GM19395 (cell line): ENCODE measurements around the gene ACACA.
"Not testable (repeated sequence)": the region's sequence is repeated elsewhere in the genome, so short reads cannot be mapped to it uniquely, and the experiment has no call there.

Experiments used
- ATAC-seq: cut with Tn5 transposase; IDR thresholded peaks from one replicate; pipeline ENCODE4 v1.9.1; 2021; ENCODE audit warnings: mild to moderate bottlenecking, moderate library complexity; ENCODE audit not compliant: unreplicated experiment

ACACA gene

DNA sequence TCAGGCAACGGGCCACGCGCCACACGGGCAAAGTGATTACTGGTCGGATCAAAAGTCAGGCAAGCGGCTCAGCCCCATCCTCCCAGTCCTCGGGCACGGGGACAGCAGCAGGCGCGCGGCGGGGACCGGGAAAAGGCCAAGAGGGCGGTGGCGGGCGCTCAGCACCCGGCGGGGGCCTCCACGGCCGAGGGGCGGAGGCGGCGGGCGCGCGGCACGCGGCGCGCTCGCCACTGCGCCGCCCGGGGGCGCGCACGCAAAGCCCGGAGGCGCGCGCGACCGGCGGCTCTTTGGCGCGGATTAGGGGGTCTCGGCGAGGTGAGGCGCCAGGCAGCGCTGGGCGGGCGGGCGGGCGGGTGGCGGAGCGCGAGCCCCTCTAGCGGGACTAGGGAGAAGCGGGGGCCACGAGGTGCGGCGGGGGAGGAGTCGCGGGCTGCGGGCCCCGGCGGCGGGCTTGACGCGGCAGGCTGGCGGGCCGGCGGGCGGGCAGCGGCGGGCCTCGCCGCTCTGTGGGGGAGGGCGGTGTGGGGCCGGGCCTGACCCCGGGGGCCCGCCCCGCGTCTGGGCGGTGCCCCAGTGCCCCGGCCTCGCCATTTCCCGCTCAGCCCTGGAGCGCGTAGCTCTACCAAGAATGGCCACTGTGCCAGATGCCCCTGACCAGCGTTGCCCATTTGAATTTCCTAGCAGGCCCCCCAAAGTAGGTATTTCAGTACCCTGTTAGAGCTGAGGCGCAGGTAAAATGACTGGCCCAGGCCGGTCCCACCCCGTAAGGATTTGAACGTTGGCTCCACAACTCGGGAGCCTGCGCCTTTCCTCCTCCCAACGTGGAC is at the start of gene ACACA, which contains the start of gene TADA2A:
Gene ACACA, minus strand, starts transcription at position 202 of the 827 bp plus-strand sequence. CDS start 537 bp downstream, outside the sequence.
Gene TADA2A, plus strand, starts transcription at position 252 of the 827 bp plus-strand sequence. CDS start 4,480 bp downstream, outside the sequence.
- peak; percentile 79 for ATAC-seq

DNA sequence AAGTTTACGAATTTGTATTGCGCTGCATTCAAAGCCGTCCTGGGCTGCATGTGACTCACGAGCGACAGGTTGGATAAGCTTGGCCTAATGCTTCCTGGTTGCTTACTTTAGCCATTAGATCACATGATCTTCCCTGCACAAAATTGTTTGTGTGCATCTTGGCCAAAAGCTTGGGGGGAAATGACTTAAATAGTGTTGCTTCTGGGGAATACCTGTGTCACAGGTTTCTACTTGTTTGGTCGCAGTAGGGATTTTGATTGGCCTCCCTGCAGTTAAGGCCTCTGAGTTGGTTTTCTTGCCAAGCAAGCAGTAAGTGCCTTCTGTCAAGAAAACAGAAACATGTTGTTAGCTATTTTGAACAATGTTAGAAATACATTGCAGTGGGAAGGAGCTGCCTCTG is 43.5 kb upstream of the ACACA start:
- no peak for ATAC-seq

DNA sequence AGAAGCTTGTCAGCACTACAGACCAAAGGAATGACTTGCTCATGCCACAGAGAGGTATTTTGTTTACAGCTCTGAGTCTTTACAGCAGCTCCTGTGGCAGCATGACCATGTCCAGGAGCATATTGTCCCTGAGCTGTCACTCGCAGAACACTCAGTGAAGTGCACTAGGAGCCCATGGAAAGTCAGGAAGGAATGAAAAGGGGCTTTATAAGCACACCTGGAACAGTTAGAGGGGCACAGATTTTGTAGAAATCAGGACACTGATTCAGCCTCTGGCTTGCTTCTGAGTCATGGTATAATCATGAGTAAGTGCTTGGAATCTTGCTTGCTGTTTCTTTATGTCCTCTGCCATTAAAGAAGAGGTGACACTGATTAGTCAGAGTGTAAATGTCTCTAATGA is 41.0 kb upstream of the ACACA start:
- ATAC-seq: no peak

DNA sequence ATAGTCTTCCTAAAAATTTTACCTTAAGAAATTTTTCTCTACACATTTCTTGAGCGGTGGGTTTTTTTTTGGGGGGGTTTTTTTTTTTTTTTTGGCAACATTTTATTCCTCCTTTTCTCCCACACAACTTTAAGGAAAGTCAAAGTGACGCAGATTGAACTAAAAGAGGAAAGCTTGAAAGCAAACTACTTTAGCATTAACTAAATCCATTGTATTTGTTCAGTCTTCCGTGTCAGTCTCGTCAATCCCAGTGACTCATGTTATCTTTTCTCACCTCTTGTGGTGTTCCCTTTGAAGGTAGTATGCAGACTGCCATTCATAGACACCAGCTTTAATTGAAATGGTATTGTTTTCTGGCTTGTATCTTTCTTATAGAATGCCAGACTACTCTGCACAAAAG is 39.4 kb upstream of the ACACA start:
- ATAC-seq: no peak

DNA sequence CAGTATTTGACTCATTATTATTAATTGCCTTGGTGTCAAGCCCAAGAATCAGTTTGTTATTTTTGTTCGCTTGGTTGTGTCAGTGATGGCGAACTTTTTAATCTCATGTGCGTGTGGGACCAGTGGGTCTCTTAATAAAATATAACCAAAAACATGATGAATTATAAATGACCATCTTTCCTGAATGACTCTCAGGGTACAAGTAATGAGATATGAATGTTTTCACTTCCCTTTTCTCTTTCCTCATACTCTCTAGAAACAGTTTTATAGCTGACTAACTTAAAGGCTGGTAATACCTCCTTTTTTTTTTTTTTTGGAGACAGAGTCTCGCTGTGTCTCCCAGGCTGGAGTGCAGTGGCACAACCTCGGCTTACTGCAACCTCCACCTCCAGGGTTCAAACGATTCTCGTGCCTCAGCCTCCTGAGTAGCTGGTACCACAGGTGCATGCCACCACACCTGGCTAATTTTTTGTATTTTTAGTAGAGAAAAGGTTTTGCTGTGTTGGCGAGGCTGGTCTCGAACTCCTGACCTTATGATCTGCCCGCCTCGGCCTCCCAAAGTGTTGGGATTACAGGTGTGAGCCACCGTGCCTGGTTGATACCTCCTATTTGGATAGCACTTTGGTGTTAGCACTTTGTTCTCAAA is 34.9 kb upstream of the ACACA start:
- ATAC-seq: not testable (repeated sequence)

DNA sequence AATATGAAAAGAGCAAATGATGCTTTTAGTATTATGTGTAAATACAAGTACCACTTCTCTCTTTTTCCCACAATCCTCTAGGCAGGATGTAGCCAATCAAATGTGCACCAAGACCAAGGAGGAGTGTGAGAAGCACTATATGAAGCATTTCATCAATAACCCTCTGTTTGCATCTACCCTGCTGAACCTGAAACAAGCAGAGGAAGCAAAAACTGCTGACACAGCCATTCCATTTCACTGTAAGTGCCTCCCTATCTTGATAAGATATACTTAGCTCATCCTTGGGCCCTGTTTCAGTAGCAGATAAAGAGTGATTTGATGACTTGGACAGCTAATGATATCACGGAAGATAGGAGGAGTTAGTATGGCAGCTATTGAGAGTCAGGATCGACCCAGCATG is 33.8 kb upstream of the ACACA start:
- no peak for ATAC-seq

DNA sequence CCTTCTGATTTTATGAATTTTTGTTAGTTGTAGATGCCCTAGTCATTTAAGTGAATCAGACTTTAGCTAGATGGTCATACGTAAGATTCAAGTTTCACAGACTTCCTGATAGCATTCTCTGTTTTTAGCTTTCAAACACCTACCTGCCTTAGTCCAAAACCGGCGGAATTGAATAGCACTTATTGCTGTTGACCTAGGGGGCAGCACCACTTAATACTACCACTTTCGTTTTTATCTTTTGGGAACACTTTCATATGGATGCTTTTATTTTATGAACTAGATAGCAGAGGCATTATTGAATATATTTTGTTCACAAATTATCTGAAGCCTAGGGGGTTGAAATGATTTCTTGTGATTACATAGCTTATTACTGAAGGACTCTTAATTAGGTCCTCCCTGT is 31.5 kb upstream of the ACACA start:
- ATAC-seq: no peak

DNA sequence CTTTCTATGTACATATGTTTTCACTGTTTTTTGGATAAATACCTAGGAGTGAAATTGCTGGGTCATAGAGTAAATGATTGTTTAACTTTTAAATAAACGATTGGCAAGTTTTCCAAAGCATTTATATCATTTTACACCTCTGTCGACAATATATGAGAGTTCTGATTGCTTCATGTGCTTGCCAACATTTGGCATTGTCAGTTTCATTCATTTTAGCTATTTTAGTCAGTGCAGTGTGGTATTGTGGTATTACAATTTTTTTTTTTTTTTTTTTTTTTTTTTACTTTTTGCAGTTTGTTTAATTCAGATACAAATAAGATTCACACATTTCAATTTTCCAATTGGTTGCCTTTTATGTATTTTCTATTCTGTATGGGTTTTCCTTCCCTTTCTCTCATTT is 26.0 kb upstream of the ACACA start:
- no peak for ATAC-seq

DNA sequence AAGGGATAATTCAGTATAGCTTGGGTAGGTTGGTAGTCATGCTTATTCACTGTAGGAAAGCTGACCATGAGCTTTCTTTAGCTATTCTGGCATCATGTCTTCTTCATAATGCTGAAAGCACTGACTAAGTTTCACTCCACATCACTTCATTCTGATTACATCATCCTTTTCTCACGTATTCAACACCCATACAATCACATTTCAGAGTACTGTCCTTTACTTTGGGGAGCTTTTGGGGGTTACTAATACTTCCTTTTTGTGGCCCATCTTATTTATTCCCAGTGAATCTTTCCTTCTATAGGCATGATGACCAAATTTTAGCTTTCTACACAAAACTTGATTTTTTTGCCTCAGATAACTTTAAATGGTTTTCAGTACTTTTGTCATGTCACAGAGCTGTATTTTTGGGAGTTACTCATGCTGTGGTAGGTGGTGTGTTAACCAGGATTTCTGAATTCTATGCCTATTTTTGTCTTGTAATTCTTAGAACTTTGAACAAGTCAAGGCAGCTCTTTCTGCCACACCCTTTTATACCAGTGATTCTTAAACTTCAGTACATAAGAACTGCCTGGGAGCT is 23.5 kb upstream of the ACACA start:
- no peak for ATAC-seq

DNA sequence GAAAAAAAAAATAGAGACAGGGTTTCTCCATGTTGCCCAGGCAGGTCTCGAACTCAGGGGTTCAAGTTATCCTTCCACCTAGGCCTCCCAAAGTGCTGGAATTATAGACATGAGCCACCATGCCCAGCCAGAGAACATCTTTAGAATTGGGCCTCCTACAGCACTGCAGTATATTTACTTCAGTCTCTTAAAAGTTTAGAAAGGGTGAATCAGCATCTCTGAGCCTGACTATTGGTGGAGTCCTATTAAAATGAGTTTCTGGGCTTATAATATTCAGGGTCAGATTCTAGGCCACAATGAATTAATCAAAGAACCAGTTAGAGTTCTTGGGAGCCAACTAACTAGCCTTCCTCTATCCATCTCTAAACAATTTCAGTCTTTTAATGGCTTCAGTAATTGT is 22.8 kb upstream of the ACACA start:
- ATAC-seq: no peak

DNA sequence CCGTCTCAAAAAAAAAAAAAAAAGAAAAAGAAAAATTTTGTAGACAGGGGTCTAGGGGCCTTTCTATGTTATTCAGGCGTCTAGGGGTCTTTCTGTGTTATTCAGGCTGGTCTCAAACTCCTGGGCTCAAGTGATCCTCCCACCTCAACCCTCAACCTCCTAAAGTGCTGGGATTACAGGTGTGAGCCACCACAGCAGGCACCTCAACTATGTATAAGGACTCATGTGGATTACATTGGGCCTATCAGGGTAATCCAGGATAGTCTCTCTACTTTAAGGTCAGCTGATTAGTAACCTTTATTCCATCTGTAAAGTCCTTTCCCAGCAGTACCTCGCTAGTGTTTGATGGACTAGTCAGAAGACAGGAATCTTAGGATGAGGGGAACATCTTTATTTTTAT is 22.4 kb upstream of the ACACA start:
- ATAC-seq: no peak

DNA sequence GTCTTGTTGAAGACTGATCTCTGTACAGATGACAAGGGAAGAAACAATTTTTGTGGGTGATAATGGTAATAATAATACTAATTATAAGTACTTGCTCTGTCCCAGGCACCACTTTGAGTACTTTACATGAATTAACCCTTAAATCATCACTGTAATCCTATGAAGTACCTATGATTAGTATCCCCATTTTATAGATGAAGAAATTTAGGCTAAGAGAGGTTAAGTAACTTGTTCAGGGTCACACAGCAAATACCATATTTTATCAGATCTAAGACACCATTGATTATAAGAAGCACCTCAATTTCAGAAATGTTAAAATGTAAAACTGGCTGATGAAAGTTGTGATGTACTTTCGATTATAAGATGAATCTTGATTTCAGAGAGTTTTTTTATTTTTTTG is 18.6 kb upstream of the ACACA start:
- no peak for ATAC-seq

DNA sequence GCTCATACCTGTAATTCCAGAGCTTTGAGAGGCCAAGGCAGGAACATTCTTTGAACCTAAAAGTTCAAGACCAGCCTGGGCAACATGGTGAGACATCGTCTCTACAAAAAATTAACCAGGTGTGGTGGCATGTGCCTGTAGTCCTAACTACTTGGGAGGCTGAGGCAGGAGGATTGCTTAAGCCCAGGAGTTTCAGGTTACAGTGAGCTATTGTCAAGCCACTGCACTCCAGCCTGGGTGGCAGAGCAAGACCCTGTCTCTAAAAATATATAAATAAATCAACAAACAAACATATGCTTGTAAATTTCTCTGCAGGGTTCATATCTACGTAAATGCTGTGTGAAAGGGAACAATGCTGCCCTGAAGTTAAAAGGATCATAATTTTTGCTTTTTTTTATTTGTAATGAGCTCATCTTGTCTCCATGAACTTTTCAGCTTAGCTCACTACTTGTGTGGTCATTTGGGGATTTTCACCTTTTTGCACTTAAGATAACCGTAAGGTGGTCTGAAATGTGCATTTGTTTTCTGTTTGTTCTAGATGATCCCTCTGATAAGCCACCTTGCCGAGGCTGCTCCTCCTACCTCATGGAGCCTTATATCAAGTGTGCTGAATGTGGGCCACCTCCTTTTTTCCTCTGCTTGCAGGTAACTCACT is 16.5 kb upstream of the ACACA start:
- no peak for ATAC-seq

DNA sequence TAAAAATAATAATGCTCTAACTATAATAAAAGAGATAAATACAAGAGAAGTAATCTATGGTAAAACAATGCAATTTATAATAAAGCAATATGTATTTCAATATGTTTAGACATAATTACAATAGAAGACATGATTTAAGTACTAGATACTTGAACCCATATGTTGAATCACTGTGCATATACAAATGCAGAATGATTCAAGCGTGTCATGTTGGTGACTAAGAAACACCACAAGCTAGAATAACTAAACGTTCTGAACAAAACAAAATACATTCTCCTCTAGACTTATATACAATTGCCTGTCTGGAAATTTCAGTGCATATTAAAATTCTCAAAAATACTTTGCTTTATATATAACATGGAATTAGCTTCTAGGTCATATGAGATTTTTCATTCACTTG is 11.2 kb upstream of the ACACA start:
- no peak for ATAC-seq

DNA sequence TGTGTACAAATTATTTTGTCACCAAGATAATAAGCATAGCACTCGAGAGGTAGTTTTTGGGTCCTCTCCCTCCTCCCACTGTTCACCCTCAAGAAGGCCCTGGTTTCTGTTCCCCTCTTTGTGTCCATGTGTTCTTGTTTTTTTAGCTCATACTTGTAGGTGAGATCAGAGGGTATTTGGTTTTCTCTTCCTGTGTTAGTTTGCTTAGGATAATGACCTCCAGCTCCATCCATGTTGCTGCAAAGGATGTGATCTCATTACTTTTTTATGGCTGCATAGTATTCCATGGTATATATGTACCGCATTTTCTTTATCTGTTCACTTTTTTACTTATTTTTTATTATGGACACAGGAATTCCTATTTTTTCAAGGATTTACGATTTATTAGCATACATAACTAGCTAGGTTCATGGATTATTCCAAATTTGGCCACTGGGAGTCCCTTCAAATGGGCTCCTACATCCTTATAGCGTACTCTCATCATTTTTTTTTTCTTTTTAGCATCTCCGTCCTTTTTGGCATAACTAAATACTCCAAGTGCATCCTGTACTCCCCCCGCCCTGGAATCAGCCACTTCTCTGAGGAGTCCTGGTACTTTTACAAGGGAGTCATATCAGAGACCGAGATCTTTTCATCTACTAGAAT is 7.4 kb upstream of the ACACA start:
- ATAC-seq: no peak

DNA sequence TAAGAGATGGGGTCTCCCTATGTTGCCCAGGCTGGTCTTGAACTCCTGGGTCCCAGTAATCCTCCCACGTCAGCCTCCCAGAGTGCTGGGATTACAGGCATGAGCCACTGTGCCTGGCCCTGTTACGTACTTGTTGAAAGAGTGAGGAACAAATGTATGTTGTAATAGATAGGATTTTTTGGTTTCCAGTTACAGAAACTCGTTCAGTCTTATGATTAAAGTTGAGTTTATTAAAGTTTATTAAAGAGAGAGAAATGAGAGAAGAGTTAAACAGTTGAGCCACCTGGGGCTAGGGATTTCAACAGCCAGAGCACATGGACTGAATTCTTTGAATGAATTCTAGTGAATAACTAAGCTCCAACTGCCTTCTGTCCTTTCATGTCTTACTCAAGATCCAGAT is 3.7 kb upstream of the ACACA start:
- ATAC-seq: no peak

DNA sequence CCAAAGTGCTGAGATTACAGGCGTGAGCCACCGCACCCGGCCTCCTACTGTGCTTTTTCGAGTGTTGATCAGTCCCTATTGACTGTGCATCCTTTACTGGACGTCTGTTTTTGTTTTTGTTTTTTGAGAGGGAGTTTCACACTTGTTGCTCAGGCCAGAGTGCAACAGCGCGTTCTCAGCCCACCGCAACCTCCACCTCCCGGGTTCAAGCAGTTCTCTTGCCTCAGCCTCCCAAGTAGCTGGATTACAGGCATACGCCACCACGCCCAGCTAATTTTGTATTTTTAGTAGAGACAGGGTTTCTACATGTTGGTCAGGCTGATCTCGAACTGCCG is 1.5 kb upstream of the ACACA start:
- not testable (repeated sequence) for ATAC-seq

DNA sequence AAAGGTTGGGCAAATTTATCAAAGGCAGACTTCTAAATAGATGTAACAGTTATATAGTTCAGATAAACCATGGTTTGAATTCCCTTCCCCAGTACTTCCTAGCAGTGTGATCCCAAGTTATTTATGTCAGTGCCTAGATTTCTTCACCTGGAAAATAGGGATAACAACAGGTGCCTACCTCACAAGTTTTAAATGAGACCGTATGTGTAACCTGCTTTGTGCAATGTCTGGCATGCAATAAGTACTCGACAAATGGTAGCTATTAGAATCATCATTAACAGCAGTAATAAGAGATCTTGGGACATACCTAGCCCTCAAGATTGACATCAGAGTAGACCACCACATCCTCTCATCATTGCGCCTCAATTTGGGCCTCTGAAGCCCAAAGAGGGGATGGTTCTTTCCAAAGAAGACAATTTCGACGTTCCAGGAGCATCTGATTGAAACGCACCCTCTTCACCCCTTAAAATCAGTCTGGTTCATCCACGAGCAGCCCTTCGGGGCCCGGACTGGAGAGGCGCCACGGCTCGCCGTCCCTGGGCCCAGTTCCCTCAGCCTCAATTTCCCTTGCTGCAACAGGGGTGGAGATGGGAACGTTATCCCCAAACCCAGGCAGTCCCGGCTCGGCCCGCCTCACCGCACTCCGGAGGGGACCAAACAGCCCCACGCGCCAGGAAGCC is 541 bp downstream of the ACACA start:
- peak; percentile 38 for ATAC-seq

DNA sequence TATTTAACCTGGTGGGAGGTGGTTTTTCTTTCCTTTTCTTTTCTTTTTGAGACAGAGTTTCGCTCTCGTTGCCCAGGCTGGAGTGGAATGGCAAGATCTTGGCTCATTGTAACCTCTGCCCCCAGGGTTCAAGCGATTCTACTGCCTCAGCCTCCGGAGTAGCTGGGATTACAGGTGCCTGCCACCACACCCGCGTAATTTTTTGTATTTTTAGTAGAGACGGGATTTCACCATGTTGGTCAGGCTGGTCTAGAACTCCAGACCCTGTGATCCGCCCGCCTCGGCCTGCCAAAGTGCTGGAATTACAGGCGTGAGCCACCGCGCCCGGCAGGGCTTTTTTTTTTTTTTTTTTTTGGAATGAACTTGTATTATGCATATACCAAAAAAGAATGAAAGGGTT is 1.1 kb downstream of the ACACA start:
- not testable (repeated sequence) for ATAC-seq

DNA sequence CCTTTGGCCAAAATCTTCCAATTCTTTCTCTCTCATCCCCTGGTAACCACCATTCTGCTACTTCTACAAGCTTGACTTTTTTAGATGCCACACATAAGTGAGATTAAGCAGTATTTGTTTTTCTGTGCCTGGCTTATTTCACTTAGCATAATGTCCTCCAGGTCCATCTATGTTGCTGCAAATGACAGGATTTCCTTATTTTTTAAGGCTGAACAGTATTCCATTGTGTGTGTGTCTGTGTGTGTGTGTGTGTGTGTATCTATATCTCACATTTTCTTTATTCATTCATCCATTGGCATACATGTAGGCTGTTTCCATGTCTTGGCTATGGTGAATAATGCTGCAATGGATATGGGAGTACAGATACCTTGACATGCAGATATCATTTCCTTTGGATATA is 6.1 kb downstream of the ACACA start:
- ATAC-seq: no peak
